ENCODE data around the gene NUPR2.

DNA sequence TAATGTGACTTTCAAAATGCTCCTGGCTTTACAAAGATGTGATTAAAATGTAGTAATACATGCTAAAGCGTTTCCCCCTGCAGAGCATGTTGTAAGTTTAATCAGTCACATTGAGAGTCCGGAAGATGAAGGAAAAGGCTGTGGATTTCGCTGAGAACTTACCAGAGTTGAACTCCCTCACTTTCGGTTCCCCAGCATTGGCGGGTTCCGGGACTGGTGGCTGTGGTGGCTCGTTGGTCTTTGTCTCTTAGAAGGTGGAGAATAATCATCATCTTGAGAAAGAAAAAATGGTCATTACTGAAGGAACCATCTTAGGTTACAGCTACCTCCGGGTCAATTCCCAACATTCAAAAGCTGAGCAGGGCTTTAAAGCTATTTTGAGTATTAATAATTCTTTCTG, 9.6 kb upstream of the NUPR2 start:
- TF ChIP-seq GABPA (IDR thresholded peaks at IDR 0.05 in 1 of 2, conservative IDR thresholded peaks at IDR 0.05 in 1 of 2) = no peak
- no peak for TF ChIP-seq YY1 (IDR thresholded peaks at IDR 0.05)
- TF ChIP-seq, protein P1, sequence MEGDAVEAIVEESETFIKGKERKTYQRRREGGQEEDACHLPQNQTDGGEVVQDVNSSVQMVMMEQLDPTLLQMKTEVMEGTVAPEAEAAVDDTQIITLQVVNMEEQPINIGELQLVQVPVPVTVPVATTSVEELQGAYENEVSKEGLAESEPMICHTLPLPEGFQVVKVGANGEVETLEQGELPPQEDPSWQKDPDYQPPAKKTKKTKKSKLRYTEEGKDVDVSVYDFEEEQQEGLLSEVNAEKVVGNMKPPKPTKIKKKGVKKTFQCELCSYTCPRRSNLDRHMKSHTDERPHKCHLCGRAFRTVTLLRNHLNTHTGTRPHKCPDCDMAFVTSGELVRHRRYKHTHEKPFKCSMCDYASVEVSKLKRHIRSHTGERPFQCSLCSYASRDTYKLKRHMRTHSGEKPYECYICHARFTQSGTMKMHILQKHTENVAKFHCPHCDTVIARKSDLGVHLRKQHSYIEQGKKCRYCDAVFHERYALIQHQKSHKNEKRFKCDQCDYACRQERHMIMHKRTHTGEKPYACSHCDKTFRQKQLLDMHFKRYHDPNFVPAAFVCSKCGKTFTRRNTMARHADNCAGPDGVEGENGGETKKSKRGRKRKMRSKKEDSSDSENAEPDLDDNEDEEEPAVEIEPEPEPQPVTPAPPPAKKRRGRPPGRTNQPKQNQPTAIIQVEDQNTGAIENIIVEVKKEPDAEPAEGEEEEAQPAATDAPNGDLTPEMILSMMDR (IDR thresholded peaks at IDR 0.05; ENCODE audit: low read depth, low read length, missing input control) = no peak

All from liver (tissue), 3 donors.